ENCODE results near the gene APOC3.

The APOC3 gene

DNA sequence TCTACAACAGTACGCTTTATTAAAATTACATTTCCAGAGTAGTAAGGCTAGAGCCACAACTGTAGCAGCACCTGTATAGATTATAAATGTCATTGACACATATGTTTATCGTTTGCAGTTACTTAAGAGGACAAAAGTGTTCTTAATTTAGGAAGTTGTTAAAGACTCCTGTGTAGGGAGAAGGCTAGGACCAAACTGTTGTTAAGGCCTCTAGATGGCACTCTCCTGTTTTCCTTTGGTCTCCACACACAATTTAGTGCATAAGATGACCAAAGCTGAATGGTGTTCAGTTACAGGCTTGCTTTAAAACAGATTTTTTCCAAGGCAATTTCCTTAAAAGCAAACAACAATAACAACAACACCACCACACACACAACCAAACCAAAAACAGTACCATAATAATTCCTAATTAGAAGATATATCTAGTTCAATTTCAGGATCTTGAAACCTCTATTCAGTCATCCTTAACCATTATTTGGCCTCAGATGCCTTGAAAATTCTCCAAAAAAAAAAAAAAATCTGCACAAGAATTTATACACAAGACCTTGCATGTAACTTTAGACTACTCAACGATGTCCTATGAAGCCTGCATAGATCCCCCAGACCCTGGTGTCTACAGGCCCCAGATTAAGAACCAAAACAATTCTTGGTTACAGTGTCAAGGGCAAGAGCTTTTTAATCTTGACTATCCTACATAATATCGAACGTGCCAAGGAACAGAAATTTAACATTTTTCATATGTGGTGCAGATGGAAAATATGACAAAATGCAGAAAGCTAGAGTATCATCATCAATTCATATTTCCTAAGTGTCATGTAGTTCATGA, 50.3 kb downstream of the APOC3 start:
- DNase-seq: no peak

DNA sequence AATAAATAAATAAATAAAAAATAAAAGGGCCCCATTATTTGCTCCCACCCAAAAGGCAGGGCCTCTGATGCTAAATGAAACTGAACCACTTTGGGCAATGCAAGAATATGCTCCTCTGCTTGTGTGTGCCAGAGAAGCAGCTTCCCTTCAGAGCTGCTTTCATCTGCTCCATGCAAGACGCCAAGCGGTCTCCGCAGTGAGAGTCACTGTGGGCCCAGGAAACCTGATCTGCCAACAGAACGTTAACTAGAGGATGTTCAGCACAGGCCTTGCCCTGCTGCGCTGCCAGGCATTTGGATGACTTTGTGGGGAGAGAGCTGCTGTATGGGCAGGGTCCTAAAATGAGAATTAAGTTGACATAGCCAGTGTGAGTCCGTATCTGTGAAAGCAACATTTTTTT, 51.4 kb downstream of the APOC3 start:
- no peak for DNase-seq

DNA sequence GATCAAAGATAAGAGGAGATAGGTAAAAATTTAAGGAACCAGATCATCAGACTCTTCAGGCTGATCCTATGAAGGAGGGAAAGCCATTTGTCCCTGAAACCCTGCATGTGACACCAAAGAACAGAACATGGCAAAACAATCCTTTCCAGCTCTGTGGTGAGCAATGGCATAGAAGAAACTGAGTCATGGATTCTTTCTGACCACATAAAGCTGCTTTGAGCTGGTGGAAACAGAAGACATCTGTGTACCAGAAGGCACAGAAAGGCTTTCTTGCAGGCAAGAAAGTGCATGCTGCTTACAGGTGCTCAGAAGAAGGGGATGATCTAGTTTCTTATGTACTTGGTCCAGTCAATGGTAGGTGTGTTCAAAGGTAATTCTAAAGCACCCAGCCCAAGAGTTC, 52.7 kb downstream of the APOC3 start:
- no peak for DNase-seq
